Measurements from ENCODE around the gene STMP1.
"Not testable (repeated sequence)": the region's sequence is repeated elsewhere in the genome, so short reads cannot be mapped to it uniquely, and the experiment has no call there.

Gene STMP1

DNA sequence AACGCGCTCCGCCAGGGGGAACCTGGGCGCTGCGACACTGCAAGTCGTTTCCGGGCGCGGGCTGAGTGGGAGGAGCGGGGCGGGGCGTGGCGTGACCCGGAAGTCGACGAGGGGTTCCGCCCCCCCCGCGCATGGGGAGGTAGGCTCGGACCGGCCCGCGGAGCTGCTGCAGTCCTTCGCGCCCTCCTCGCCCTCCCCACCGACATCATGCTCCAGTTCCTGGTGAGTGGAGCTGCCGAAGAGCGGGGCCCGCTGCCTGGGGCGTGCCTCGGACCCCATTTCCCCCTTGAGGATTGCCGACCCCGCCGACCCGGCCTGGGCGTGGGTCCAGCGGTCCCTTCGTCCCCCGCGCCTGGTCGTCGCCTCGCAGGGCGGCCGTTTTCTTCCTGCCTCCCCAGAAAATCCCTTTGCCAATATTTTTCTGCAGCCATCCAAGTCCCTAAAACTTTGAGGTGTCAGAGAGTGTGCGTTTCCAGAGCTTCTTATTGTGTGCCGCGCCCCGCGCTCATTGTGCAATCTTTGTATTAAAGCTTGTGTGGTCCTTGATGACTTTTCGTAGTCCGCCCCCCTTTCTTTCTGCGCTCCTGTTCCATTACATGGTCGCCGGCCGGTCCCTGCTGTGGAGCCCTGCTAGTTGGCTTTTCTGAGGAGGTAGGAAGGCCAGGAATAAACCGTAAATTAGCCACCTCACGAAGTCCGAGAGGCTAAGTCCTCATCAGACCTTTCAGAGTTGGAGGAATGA is at the start of gene STMP1:
Gene STMP1, plus strand, starts transcription at position 142 of the 742 bp plus-strand sequence.
- peak; percentile 85 for DNase-seq

DNA sequence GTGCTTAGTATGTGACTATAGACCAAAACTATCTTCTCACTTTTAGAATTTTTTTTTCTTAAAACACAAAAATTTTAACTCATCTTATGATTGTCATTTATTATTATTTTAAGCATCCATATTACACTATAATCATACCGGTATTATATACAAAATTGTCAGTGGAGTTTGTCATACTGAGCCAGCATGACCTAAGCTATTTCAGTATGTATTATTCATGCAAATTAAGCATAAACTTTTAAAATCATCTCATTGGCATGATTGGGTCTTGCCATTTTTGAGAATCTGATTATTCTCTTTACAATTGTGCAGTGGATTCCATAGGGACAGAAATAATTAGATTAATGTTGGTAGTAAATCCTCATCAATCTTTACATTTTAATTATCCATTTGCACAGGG is 46.2 kb upstream of the STMP1 start:
- DNase-seq = no peak

DNA sequence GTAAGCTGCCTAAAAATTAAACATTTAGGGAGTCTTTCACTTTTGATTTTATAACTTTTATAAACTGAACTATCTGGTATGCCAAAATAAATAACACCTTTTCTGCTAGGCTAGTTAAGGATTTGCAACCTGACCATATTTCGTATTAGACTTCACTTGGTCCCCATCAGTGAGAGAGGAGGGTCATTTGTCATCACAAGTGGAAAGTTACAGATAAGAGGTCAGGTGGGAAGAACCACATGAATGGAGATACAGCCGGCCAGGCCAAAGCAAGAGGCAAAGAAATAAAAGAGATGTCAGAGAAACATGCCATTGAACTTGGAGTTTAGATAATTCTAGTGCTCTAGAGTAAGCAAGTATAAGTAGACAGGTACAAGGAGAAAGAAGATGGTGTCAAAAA is 44.5 kb upstream of the STMP1 start:
- DNase-seq = no peak

DNA sequence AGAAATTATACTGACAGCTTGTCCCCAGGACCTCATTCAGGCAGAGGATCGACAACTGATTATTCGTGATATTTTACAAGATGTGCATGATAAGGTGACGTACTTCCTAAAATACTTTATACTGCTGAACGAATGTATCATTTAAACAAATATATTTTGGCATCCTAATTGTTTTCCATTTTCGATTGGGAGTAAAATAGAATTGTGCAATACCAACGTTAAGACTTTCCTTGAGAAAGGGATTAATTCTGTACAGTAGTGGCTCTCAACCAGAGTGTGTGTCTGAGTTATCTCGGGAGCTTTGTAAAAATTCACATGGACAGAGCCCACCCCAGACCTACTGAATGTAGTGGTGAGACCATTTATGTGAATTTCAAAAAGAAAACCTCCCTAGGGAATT is 43.8 kb upstream of the STMP1 start:
- no peak for DNase-seq

DNA sequence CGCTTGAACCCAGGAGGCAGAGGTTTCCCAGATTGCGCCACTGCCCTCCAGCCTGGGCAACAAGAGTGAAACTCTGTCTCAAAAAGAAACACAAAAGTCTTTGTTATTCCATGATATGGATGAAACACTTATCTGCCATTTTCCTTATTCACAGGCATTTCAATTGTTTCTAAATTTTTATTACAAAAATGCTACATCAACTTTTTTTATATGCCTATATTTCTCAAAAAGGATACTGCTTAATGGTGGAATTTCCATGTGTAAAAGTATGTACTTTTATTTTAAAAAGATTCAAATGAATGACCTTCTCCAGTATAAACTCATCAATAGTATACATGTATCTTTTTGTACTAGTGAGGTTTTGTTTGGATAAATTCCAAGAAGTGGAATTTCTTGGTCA is 41.9 kb upstream of the STMP1 start:
- no peak for DNase-seq

DNA sequence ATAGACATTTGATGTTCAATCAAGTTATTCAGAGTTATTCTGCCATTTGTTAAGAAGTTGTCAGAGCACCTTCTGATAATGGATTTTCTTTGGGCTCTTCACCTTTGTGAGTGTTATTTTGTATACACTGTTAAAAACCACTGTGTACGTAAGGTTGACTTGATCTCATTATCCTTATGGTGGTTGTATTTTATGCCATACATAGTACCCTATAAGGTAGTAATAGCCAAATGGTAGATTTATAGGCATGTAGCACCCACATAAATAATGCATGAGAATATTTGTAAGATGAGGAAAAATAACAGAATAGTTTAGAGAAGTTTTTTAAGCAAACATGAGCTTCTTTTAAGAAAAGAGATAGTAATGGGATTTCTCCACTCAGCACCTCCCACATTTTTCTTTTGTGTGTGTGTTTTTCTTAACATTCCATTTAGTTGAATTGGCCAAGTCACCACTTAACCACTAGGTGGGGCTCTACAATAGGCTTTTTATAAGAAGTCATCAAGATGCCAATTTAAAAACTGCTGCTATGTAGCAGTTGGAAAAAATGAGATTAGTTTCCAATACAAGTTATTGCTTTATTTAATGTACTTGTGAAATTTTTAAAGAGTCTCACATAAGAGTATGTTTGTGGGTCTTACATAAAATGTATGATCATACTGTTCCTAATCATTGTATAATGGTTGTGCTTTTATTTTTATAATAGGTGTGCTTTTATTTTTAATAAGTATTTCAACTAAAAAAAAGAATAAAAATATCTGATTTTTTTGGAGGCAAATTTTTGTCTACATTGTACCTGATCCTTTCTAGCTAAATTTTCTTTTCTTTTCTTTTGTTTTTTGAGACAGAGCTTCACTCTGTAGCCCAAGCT is 41.1 kb upstream of the STMP1 start:
- DNase-seq = peak; percentile 83

DNA sequence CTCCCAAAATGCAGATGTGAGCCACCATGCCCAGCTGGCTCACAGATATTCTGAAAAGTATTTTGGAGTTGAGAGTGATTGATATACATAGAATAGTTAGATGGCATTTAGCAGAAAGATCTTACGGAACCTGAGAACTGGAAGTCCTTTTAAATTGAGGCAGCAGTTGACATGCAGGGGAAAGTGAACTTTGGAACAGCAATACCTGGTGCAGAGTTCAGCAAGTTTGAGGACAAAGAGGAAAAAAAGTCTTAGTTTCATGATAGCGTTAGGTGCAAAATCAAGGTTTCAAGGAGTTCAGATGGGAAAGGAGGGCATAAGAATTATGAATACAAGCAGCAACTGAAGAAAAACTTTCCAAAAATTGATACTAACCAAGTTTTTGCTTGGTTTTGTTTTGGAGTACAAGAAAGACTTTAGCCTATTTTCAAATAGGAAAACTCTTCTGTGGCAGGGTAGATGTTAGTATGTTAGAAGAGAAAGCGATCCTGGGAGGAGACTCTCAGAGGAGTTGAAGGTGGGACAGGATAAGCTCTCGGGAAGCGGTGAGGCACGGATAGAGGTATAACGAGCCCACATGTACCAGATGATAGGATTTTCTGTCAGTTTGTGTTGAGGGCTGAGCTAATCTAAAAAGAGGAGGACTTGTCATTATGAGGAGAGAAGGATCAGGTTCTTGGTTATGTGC is 28.0 kb upstream of the STMP1 start:
- no peak for DNase-seq

DNA sequence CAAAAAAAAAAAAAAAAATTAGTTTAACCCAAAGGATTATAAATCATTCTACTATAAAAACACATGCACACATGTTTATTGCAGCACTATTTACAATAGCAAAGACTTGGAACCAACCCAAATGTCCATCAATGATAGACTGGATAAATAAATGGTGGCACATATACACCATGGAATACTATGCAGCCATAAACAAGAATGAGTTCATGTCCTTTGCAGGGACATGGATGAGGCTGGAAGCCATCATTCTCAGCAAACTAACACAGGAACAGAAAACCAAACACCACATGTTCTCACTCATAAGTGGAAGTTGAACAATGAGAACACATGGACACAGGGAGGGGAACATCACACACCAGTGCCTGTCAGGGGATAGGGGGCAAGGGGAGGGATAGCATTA is 22.6 kb upstream of the STMP1 start:
- DNase-seq = not testable (repeated sequence)

DNA sequence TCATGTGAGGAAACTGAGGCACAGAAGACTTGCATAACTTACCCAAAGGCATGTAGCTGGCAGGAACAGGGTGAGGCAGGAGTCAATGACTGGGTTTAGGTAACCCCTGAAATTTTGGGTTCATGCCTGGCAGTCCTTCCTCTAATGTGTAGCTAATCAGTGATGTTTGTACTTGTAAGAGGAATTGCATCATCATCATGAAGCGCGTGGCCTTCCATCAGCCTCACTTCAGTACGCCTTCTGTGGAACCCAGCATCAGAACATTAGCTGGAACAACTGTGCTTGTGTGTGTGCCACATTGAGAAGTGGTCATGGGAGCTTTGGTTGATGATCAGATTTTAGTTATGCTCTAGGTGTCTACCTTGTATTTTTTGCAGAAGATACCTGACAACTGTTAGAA is 18.2 kb upstream of the STMP1 start:
- no peak for DNase-seq

DNA sequence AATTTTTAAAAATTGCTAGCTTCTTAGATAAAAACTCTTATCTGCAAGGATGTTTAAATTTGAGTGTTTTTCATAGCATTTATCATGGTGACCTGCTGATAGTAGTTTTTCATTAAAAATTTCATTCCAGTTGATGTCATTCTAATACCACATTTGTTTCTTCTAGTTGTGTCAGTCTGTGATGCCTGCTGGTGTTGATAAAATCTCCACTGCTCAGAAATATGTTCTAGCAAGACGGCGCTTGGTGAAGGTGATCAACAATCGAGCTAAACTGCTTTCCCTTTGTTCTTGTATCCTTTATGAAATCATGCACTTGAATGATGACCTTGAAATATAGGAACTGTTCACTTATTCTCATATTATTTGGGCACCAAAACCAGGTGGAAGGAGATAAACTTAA is 17.6 kb upstream of the STMP1 start:
- no peak for DNase-seq

DNA sequence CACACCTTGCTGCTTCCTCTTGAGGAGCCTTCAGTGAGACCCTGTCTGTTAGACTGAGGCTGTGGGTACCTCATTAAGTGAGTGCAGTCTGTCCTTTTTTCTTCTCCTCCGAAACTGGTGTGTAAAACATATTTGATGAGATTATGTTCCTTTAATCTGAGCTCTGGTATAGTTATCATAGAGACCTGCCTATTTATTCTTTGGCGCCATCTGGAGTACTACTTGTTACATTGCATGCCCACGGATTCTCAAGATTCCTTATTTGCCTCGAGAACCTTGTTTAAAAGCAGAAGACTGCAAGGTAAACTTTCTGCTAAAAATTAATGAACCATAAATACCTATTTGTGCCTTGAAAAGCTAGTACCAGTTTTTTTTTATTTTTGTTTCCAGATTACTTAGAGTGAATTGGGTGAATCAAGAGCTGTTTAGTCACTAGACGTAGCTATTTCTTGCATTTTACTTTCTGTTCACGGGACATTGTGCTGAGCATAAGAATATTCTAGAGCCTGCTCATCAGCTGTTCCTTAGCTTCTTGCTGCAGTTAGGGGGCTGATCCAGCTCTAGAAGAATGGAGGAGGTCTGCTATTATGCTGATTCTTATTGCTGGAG is 16.9 kb upstream of the STMP1 start:
- peak; percentile 13 for DNase-seq

DNA sequence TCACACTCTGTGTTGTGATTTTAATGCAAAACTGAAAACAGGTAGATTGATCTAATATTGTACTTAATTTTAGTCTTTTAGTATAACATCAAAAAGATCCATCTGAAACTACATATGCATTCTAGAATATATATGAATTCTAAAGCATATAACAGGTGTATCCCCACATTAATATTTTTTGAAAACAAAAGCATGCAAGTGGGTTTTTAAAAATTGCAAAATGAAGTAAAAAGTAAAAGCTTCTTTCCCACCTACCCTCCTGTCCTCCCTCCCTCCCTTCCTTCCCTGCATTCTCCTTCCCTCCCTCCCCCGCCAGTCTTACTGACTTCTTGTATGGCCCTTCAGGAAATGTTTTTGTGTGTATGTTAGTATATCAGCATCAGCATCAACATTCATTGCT is 14.6 kb upstream of the STMP1 start:
- DNase-seq = no peak

DNA sequence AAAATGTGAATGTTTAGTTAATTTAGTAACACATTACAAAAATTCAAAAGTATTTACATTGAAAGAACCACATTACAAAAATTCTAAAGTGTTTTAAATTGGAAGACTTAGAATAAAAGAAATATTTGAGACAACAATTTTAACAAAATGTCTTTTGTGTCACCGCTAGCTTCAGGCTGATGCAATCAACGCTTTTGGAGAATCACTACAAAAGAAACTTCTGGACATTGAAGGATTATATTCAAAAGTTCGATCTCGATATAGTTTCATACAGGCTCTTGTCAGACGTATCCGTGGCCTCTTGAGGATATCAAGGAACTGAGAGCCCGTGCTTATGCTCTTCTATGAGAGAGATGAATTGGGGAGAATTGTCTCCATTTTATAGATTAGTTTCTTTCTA is 14.1 kb upstream of the STMP1 start:
- no peak for DNase-seq

DNA sequence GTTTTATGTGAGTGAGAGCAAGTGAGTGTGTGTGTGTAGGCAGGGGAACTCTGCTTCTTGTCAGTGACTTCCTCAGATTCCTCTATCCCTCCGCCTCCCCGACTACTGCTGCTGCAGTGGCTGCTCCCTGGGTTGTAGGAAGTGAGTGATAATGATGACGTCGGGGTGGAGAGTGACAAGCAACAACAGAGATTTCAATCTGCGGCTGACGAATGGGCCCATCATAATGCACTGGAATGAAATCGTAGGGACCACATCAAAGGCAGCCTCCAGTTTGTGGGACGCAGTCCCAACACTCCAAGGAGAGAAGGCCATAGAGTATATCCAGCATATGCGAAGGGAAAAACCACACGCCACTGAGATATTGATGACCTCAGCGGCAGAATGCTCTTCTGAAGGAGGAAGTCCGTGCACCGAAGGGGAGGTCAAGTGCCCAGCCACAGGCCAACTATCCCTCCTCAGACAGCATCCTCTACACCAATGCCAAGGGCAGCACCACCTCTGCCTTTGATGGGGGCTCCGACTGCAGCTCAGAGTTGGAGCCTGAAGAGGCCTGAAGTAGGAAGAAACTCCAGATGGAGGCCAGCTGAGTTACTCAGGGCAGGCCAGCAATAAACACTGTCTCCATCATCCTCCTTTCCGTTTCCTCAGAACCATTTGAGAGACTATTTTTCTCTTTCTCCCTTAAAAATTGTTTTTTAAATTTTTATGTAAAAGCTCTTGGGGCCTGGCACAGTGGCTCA is 11.3 kb upstream of the STMP1 start:
- no peak for DNase-seq

DNA sequence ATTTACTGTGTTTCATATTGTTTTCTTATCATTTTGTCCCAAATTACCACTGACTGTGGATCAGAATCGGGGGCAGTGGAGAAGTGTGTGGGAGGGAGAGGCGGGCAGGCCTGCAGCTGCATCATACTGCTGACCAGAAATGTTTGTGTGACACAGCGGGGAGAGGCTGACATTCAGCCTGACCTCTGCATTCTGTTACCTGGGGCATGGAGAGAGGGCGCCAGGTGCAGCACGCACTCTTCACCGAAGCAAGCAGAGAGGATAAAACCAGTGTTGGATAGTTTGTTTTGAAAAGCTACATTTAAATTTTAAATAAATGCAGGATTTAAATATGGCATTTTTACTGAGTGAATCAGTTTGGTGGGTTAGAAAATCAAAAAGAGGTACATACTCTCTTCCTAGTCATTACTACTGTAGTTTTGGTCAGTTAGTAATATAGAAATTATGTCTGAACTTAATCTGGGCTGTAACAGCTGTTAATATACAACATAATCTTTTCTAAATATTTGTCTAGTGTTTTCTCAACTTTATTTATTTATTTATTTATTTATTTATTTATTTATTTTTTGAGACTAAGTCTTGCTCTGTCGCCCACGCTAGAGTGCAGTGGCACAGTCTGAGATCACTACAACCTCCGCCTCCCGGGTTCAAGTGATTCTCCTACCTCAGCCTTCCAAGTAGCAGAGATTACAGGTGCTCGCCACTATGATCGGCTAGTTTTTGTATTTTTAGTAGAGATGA is 8.8 kb upstream of the STMP1 start:
- DNase-seq = no peak

DNA sequence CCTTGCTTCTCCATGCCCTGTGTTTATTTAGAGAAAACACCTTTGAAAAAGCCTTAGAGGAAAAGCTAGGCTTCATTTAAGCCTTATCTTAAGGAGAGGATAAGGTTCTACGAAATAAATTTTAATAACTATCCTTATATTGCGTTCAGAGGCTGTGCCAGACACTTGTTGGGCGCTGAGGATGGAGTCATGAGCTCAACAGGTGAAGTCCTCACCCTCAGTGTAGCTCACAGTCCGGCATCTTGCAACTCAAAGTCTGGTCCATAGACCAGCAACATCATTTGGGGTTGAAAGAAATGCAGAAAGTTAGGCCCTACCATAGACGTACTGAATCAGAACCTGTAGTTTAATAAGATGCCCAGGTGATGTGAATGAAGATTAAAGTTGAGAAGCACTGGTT is 3.8 kb upstream of the STMP1 start:
- no peak for DNase-seq

DNA sequence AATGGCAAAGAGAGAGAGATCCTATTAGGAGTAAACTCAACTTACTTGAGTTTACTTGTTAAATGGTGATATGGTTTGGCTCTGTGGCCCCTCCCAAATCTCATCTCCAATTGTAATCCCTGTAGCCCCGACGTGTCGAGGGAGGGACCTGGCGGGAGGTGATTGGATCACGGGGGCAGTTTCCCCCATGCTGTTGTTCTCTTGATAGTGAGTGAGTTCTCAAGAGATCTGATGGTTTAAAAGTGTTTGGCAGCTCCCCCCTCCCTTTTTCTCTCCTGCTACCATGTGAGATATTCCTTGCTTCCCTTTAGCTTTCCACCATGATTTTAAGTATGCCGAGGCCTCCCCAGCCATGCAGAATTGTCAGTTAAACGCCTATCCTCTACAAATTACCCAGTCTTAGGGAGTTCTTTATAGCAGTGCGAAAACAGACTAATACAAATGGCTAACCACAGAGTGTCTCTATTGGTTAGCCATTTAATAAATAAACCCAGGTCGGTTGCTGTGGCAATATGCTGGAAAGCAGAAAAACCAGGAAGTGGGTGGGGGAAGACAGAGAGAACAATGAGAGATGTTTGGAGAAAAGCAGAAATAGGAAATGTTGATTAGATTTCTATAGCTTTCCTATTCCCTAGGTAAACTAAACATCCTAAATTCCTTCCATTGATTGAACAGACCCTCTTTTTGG is 3.0 kb upstream of the STMP1 start:
- DNase-seq = no peak

DNA sequence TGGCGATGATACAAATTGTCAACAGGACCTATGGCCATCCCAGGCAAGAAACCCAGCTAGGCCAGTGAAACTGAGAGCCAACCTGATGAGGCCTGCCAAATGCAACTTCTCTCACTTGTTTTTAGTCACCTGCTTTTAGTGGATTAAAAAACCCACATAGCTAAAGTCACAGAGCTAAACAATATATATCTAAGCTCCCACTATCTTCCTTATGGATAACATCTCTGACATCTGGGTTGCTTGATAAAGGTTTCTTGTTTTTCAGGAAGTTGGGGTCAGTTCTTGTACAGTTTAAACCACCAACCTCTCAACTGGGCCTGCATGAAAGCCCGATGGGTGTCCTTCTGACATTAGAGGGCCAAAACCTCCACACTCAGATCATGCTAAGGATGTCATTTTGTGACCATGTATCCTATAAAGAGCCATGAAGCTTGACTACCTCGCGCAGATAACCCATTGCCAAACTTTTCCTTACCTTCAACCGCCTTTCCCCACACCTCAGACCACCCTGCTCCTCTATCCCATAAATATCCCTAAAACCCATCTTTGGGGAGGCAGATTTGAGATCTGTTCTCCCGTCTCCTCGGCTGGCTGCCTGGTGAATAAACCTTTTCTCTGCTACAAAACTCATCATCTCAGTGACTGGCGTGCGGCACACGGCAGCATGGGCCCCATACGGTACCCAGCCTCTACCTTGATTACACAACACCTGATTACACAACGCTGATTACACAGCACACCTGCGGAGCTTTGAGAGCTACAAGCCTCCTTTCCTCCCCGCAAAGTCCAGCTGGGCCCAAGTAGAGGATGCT is 797 bp upstream of the STMP1 start:
- DNase-seq = no peak

DNA sequence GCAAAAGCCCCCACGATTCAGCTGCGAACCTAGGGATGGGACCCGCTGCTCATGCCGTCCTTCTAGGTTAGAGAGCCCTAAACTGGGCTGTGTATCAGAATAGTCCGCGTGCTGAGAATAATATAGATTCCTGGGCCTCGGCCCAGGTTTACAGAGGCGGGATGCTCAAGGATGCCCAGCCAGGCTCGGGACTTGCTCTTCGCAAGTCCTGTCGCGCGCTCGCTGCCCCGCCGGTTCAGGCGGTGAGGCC is 266 bp upstream of the STMP1 start:
- no peak for DNase-seq

DNA sequence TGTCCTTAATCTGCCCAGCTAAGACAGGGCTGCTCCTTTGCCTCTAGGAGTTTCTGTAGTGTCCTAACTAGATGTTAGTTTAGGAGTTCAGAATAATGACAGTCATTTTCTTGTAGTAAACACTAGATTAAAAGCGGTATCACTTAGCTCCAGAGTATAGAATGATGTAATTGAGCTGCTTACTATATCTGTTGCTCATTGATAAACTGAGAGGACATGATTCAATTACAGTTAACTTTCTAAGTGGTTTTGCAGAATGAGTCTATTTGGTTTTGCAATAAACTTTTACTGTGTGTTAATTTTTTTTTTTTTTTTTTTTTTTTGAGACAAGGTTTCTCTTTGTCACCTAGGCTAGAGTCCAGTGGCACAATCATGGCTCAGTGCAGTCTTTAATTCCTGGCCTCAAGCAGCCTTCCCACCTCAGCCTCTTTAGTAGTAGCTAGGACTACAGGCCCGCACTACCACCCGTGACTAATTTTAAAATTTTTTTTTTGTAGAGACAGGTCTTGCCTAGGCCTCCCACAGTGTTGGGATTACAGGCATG is 1.8 kb downstream of the STMP1 start:
- no peak for DNase-seq

Measured in NCI-H1694 (cell line).